H9 (cell line): ENCODE measurements around the gene MED25. TPM values are rescaled to one million over a fixed set of nuclear protein-coding genes. Genes with fewer than 3 reads are reported as not detected.

Experiments used
- DNase-seq: peaks from one replicate; pipeline ENCODE4 v3.0.0-alpha.2; 2017
- H2AFZ ChIP-seq: one replicate; pipeline ENCODE4 v1.6.1; 2013; ENCODE audit warnings: mild to moderate bottlenecking, low read length, control low read depth, moderate library complexity
- H2AK5ac ChIP-seq: 2 replicates; pipeline ENCODE4 v1.6.1; 2013; ENCODE audit warnings: low read length, control low read depth, mixed read lengths; ENCODE audit not compliant: insufficient read length
- H2BK120ac ChIP-seq: one replicate; pipeline ENCODE4 v1.6.1; 2013; ENCODE audit warnings: low read depth, mild to moderate bottlenecking, low read length, control low read depth, inconsistent platforms; ENCODE audit not compliant: poor library complexity, severe bottlenecking
- H2BK12ac ChIP-seq: 2 replicates; pipeline ENCODE4 v1.6.1; 2013; ENCODE audit warnings: low read length, control low read depth, mixed read lengths, low read depth; ENCODE audit not compliant: insufficient read length
- H2BK15ac ChIP-seq: 2 replicates; pipeline ENCODE4 v1.6.1; 2013; ENCODE audit warnings: low read depth, low read length, control low read depth
- H2BK20ac ChIP-seq: one replicate; pipeline ENCODE4 v1.6.1; 2013; ENCODE audit warnings: low read depth, mild to moderate bottlenecking, low read length, control low read depth, inconsistent platforms; ENCODE audit not compliant: poor library complexity, severe bottlenecking
- H2BK5ac ChIP-seq: 2 replicates; pipeline ENCODE4 v1.6.1; 2013; ENCODE audit warnings: low read length, control low read depth, mixed read lengths; ENCODE audit not compliant: insufficient read length
- H3K14ac ChIP-seq: 2 replicates; pipeline ENCODE4 v1.6.1; 2013; ENCODE audit warnings: low read length, control low read depth; ENCODE audit not compliant: insufficient read depth
- H3K18ac ChIP-seq: 2 replicates; pipeline ENCODE4 v1.6.1; 2013; ENCODE audit warnings: low read depth, mild to moderate bottlenecking, mixed read lengths, low read length, control low read depth; ENCODE audit not compliant: insufficient read length
- H3K23ac ChIP-seq: 2 replicates; pipeline ENCODE4 v1.6.1; 2013; ENCODE audit warnings: low read length, control low read depth, mixed read lengths, low read depth; ENCODE audit not compliant: insufficient read length
- H3K23me2 ChIP-seq: 2 replicates; pipeline ENCODE4 v1.6.1; 2013; ENCODE audit warnings: low read depth, mild to moderate bottlenecking, mixed read lengths, low read length, control low read depth; ENCODE audit not compliant: insufficient read length, poor library complexity, severe bottlenecking
- H3K27ac ChIP-seq: 2 replicates; pipeline ENCODE4 v1.5.1; 2013; ENCODE audit warnings: low read length, control low read depth, mixed read lengths, low read depth; ENCODE audit not compliant: insufficient read length
- H3K27me3 ChIP-seq: 2 replicates; pipeline ENCODE4 v1.6.1; 2013; ENCODE audit warnings: low read length, control low read depth, inconsistent platforms; ENCODE audit not compliant: insufficient read depth
- H3K4ac ChIP-seq: 2 replicates; pipeline ENCODE4 v1.6.1; 2013; ENCODE audit warnings: low read depth, mild to moderate bottlenecking, control low read depth, inconsistent platforms, low read length, moderate library complexity
- H3K4me1 ChIP-seq: 2 replicates; pipeline ENCODE4 v1.6.1; 2013; ENCODE audit warnings: low read length, control low read depth, inconsistent platforms; ENCODE audit not compliant: insufficient read depth
- H3K4me2 ChIP-seq: 2 replicates; pipeline ENCODE4 v1.6.1; 2013; ENCODE audit warnings: low read length, control low read depth, mixed read lengths; ENCODE audit not compliant: insufficient read length, insufficient read depth
- H3K56ac ChIP-seq: 2 replicates; pipeline ENCODE4 v1.6.1; 2013; ENCODE audit warnings: low read depth, mild to moderate bottlenecking, mixed read lengths, low read length, control low read depth; ENCODE audit not compliant: insufficient read length
- H3K79me1 ChIP-seq: 2 replicates; pipeline ENCODE4 v1.6.1; 2013; ENCODE audit warnings: low read depth, mild to moderate bottlenecking, moderate library complexity, low read length, control low read depth, inconsistent platforms; ENCODE audit not compliant: insufficient read depth, poor library complexity, severe bottlenecking
- H3K79me2 ChIP-seq: 2 replicates; pipeline ENCODE4 v1.6.1; 2013; ENCODE audit warnings: low read length, control low read depth, inconsistent platforms; ENCODE audit not compliant: insufficient read depth
- H3K9ac ChIP-seq: 2 replicates; pipeline ENCODE4 v1.6.1; 2013; ENCODE audit warnings: low read length, control low read depth, mixed read lengths; ENCODE audit not compliant: insufficient read length; ENCODE audit errors: extremely low read depth
- H3K9me3 ChIP-seq: one replicate; pipeline ENCODE4 v1.6.1; 2013; ENCODE audit warnings: low read depth, low read length, inconsistent platforms; ENCODE audit not compliant: control insufficient read depth
- H3T11ph ChIP-seq: one replicate; pipeline ENCODE4 v1.6.1; 2013; ENCODE audit warnings: mild to moderate bottlenecking, low read length, control low read depth, inconsistent platforms
- H4K20me1 ChIP-seq: one replicate; pipeline ENCODE4 v1.6.1; 2013; ENCODE audit not compliant: control insufficient read depth, insufficient read length, insufficient read depth
- H4K5ac ChIP-seq: 2 replicates; pipeline ENCODE4 v1.6.1; 2013; ENCODE audit warnings: low read depth, mild to moderate bottlenecking, mixed read lengths, low read length, control low read depth; ENCODE audit not compliant: insufficient read length
- H4K8ac ChIP-seq: replicated peaks from 2 replicates; pipeline ENCODE4 v1.6.1; 2013; ENCODE audit warnings: low read length, control low read depth, mixed read lengths, low read depth; ENCODE audit not compliant: insufficient read length
- H4K91ac ChIP-seq: 2 replicates; pipeline ENCODE4 v1.6.1; 2013; ENCODE audit warnings: low read depth, mild to moderate bottlenecking, moderate library complexity, mixed read lengths, low read length, control low read depth; ENCODE audit not compliant: insufficient read length
- H3K27ac Mint-ChIP-seq, 3 experiments: 2 replicates in 2 of 3; 3 replicates in 1 of 3; pipeline ENCODE4 v1.8.0; 2020 to 2021; ENCODE audit warnings: mixed read lengths in 3 of 3, mild to moderate bottlenecking in 1 of 3, moderate library complexity in 1 of 3
- H3K27me3 Mint-ChIP-seq: 2 replicates; pipeline ENCODE4 v1.8.0; 2021; ENCODE audit warnings: low read depth, mild to moderate bottlenecking, moderate library complexity, mixed read lengths
- H3K36me3 Mint-ChIP-seq, 3 experiments: 2 replicates in 2 of 3; 3 replicates in 1 of 3; pipeline ENCODE4 v1.8.0; 2020 to 2021; ENCODE audit warnings: low read depth in 3 of 3, mixed read lengths in 3 of 3; ENCODE audit not compliant: insufficient read depth in 1 of 3
- H3K4me1 Mint-ChIP-seq, 2 experiments: 2 replicates each; pipeline ENCODE4 v1.8.0; 2020; ENCODE audit warnings: mixed read lengths in 2 of 2
- H3K4me3 Mint-ChIP-seq, 2 experiments: 2 replicates in 1 of 2; 3 replicates in 1 of 2; pipeline ENCODE4 v1.8.0; 2020 to 2021; ENCODE audit warnings: mild to moderate bottlenecking in 2 of 2, mixed read lengths in 2 of 2, moderate library complexity in 1 of 2
- H3K9me3 Mint-ChIP-seq, 2 experiments: 2 replicates in 1 of 2; 3 replicates in 1 of 2; pipeline ENCODE4 v1.8.0; 2020; ENCODE audit warnings: mild to moderate bottlenecking in 2 of 2, mixed read lengths in 2 of 2, moderate library complexity in 1 of 2
- WGBS: extraction: QIAGEN DNeasy Blood & Tissue Kit; methylation state at CpG from one replicate; pipeline ENCODE4 v1.1.7; 2013; ENCODE audit warnings: missing lambda C conversion rate, low lambda C conversion rate, mixed read lengths; ENCODE audit not compliant: insufficient read length; ENCODE audit errors: extremely low coverage; 5-methylcytosine and 5-hydroxymethylcytosine counted together
- total RNA-seq: library from RNA; stranded (reverse); gene quantifications from 2 replicates; pipeline ENCODE4 v1.2.1, GENCODE V29; 2021
- TF ChIP-seq, protein P1 (sequence below): fragments of 200-600 bp; sonication (generic); conservative IDR thresholded peaks from 3 replicates; pipeline ENCODE4 v1.8.0; 2021; ENCODE audit warnings: antibody characterized with exemption, mild to moderate bottlenecking

MED25 gene
- total RNA-seq, 1 experiment from 2014 or later, result 77.5 TPM

DNA sequence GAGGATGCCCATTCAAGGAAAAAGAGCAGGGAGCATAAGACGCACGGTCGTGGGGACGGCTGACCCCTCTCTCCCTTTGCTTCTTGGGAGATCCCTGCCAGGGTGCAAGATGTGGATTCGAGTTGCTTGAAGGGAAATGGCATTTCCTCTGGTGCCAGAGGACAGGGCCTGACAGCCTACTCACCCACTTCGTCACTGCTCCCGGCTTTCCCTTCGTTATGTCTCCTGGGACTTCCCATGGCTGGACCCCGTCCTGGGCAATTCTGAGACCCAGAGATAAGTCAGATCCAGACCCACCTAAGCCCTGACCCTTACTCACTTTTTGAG, 60.6 kb downstream of the MED25 start:
- Histone ChIP-seq H2BK120ac (no peak overlapping the region), H4K8ac (no peak overlapping the region), H3K9ac (peak overlapping the region; percentile 88), H3K18ac (no peak overlapping the region), H3K23ac (no peak overlapping the region), H3K27me3 (no peaks in the 10 kb centered on the region), H2AK5ac (no peak overlapping the region), H4K20me1 (no peaks in the 10 kb centered on the region), H2BK20ac (no peak overlapping the region), H3K79me2 (no peaks in the 10 kb centered on the region; the same call in 1 of the 2 replicates), H3K27ac (no peak overlapping the region), H3K56ac (no peak overlapping the region), H3T11ph (no peak overlapping the region), H4K5ac (no peak overlapping the region), H3K4ac (no peak overlapping the region), H4K91ac (no peak overlapping the region), H3K14ac (no peak overlapping the region; the same call in 1 of the 2 replicates), H2BK5ac (no peak overlapping the region), H3K9me3 (no peaks in the 10 kb centered on the region), H3K23me2 (peaks cover 11% of the 10 kb centered on the region), H3K4me2 (peak overlapping the region; percentile 78), H2BK15ac (no peak overlapping the region), H3K4me1 (no peaks in the 10 kb centered on the region), H3K79me1 (no peaks in the 10 kb centered on the region), H2AFZ (no peak overlapping the region), H2BK12ac (no peak overlapping the region)
- Mint-ChIP-seq H3K27me3 (no peaks in the 10 kb centered on the region), H3K27ac (peak overlapping the region in 2 of 3 experiments; percentile 81 to 99; a peak in 4 of 7 replicates), H3K9me3 (no peaks in the 10 kb centered on the region), H3K4me1 (peaks cover 18 to 28% of the 10 kb centered on the region in 2 experiments), H3K4me3 (no peak overlapping the region), H3K36me3 (peaks cover 42 to 50% (median 49%) of the 10 kb centered on the region in 3 experiments)
- no peak for DNase-seq
- no CpG with 5 or more reads among the region's 9 CpGs for WGBS
- TF ChIP-seq, protein P1, sequence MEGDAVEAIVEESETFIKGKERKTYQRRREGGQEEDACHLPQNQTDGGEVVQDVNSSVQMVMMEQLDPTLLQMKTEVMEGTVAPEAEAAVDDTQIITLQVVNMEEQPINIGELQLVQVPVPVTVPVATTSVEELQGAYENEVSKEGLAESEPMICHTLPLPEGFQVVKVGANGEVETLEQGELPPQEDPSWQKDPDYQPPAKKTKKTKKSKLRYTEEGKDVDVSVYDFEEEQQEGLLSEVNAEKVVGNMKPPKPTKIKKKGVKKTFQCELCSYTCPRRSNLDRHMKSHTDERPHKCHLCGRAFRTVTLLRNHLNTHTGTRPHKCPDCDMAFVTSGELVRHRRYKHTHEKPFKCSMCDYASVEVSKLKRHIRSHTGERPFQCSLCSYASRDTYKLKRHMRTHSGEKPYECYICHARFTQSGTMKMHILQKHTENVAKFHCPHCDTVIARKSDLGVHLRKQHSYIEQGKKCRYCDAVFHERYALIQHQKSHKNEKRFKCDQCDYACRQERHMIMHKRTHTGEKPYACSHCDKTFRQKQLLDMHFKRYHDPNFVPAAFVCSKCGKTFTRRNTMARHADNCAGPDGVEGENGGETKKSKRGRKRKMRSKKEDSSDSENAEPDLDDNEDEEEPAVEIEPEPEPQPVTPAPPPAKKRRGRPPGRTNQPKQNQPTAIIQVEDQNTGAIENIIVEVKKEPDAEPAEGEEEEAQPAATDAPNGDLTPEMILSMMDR, result no peak
